RWPE1 (cell line): Measurements from ENCODE around the gene CENPB.

Experiments
- CTCF ChIA-PET: fragments of 350-600 bp; sonication (Branson Sonifier 250); formaldehyde crosslinking; extraction: SDS; loops from one replicate; lab custom pipeline; 2021; lab: Yijun Ruan, JAX
- POLR2A ChIA-PET: fragments of 400-600 bp; formaldehyde crosslinking; extraction: SDS; loops from one replicate; lab custom pipeline; 2020; ENCODE audit warnings: antibody characterized with exemption; ENCODE audit not compliant: low non-redundant PET; lab: Yijun Ruan, JAX
- DNase-seq: peaks from one replicate; pipeline ENCODE4 v3.0.0; 2012; ENCODE audit warnings: low spot score
- H3K27ac ChIP-seq: fragments of 450-650 bp; 2 replicates; pipeline ENCODE4 v1.5.1; 2017
- CTCF ChIP-seq: fragments of 450-650 bp; conservative IDR thresholded peaks from 2 replicates; pipeline ENCODE4 v1.5.1; 2017; ENCODE audit warnings: low read depth, mild to moderate bottlenecking

Gene CENPB

GRCh38 chr20:3818155-3819151 lies 31.9 kb upstream of the CENPB start:
- H3K27ac ChIP-seq, result peak overlapping the region; percentile 96
- DNase-seq, result peak; percentile 58
- ChIA-PET CTCF (interaction anchor here (0.6 to 3.1 kb wide), 14 partner anchors 9 to 548 kb away, joined by 3 to 17 read pairs (median 4); partner anchors contain the start of gene CDC25B), POLR2A (interaction anchor here (0.6 to 1.2 kb wide), 5 partner anchors 9 to 375 kb away, joined by 3 to 6 read pairs (median 4); no protein-coding TSS in a partner anchor)
- peak; percentile 77 for TF ChIP-seq CTCF

GRCh38 chr20:3815703-3816315 lies 29.3 kb upstream of the CENPB start:
- ChIA-PET POLR2A (no interaction called here), CTCF (no interaction called here)
- peak overlapping the region; percentile 28 for H3K27ac ChIP-seq
- DNase-seq, result no peak
- TF ChIP-seq CTCF, result no peak

- peak overlapping the region; percentile 28 for H3K27ac ChIP-seq
- no peak for TF ChIP-seq CTCF
- CTCF ChIA-PET, result no interaction called here
- POLR2A ChIA-PET, result interaction anchor here (0.6 to 0.7 kb wide), 2 partner anchors 30 to 337 kb away, joined by 3 to 11 read pairs; no protein-coding TSS in a partner anchor
- DNase-seq, result no peak
Measured at GRCh38 chr20:3814928-3815495, 28.5 kb upstream of the CENPB start.

GRCh38 chr20:3813848-3814581 lies 27.5 kb upstream of the CENPB start:
- TF ChIP-seq CTCF, result no peak
- ChIA-PET POLR2A (interaction anchor here (0.7 kb wide), 2 partner anchors 23 to 336 kb away, joined by 3 read pairs; no protein-coding TSS in a partner anchor), CTCF (interaction anchor here (0.6 to 1.1 kb wide), 2 partner anchors 18 to 330 kb away, joined by 3 to 4 read pairs; no protein-coding TSS in a partner anchor)
- DNase-seq, result no peak
- H3K27ac ChIP-seq, result peak overlapping the region; percentile 100

- POLR2A ChIA-PET, result no interaction called here
- H3K27ac ChIP-seq, result peak overlapping the region; percentile 100
- DNase-seq, result no peak
- TF ChIP-seq CTCF, result no peak
- CTCF ChIA-PET, result interaction anchor here (0.7 to 1.2 kb wide), 3 partner anchors 18 to 42 kb away, joined by 4 to 9 read pairs (median 4); no protein-coding TSS in a partner anchor
Measured at GRCh38 chr20:3812975-3813847, 26.7 kb upstream of the CENPB start.
